BJ (cell line): ENCODE results near the gene TMEM204. TPM values are rescaled to one million over a fixed set of nuclear protein-coding genes. Genes with fewer than 3 reads are reported as not detected.

Experiments
- CTCF ChIA-PET: fragments of 350-600 bp; formaldehyde crosslinking; extraction: SDS; loops from one replicate; lab custom pipeline; 2021; ENCODE audit warnings: antibody characterized with exemption, inconsistent platforms; lab: Yijun Ruan, JAX
- POLR2A ChIA-PET: fragments of 300-600 bp; sonication (Branson Sonifier 250); formaldehyde crosslinking; extraction: SDS; loops from one replicate; lab custom pipeline; 2021; ENCODE audit warnings: antibody characterized with exemption; lab: Charles Lee
- DNase-seq: peaks from one replicate; pipeline ENCODE4 v3.0.0-alpha.2; 2011; ENCODE audit warnings: low read depth
- H3K27me3 ChIP-seq: 2 replicates; pipeline ENCODE4 v1.6.0; 2011; ENCODE audit warnings: low read length; ENCODE audit not compliant: control insufficient read depth, insufficient read depth
- H3K36me3 ChIP-seq: 2 replicates; pipeline ENCODE4 v1.5.1; 2011; ENCODE audit warnings: low read length; ENCODE audit not compliant: control insufficient read depth, insufficient read depth
- H3K4me3 ChIP-seq: 2 replicates; pipeline ENCODE4 v1.5.1; 2011; ENCODE audit warnings: low read depth, mild to moderate bottlenecking, control low read depth, low read length
- polyA plus RNA-seq: library from polyadenylated mRNA; depleted of rRNA; stranded (reverse); fragments of >200 nt; gene quantifications from 2 replicates; pipeline ENCODE4 v1.2.3, GENCODE V29; 2011
- TF ChIP-seq, protein P1 (sequence below): IDR thresholded peaks from 2 replicates; pipeline ENCODE4 v1.5.1; 2011; ENCODE audit warnings: low read depth, mild to moderate bottlenecking, control low read depth, inconsistent platforms, low read length, moderate library complexity; ENCODE audit not compliant: insufficient read depth

The TMEM204 gene
- polyA plus RNA-seq, 1 experiment = 81.9 TPM

DNA sequence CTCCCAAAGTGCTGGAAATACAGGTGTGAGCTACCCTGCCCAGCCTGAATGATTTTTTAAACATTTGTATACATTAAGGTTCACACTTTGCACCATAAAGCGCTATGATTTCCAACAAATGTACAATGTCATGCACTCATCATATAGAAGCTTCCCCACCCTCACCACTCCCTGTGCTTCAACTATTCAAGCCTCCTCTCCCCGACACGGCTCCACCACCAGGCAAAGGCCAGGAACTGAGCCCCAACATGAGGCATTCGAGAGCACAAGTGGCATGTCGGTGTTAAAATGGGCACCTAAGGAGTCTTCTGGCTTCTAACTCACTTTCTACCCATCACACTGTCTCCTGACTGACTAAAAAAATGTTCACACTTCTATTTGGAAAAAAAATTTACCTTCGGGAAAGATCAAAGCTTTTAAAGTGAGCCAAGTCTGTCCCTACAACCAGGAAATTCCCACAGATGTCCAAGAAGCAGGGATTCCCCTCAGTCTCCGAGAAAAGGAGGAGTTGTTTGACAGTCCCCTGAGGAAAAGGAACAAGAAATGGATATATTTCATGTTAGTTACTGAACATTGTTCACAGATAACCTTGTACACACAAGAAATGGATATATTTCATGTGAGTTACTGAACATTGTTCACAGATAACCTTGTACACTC is 37.7 kb downstream of the TMEM204 start:
- CTCF ChIA-PET = interaction anchor here (1.3 to 1.7 kb wide), 2 partner anchors 8 to 9 kb away, joined by 3 to 4 read pairs; no protein-coding TSS in a partner anchor
- POLR2A ChIA-PET = no interaction called here
- no peak overlapping the region for H3K4me3 ChIP-seq
- DNase-seq = no peak
- H3K36me3 ChIP-seq = peaks cover 2% of the 10 kb centered on the region
- H3K27me3 ChIP-seq = no peaks in the 10 kb centered on the region
- TF ChIP-seq, protein P1, sequence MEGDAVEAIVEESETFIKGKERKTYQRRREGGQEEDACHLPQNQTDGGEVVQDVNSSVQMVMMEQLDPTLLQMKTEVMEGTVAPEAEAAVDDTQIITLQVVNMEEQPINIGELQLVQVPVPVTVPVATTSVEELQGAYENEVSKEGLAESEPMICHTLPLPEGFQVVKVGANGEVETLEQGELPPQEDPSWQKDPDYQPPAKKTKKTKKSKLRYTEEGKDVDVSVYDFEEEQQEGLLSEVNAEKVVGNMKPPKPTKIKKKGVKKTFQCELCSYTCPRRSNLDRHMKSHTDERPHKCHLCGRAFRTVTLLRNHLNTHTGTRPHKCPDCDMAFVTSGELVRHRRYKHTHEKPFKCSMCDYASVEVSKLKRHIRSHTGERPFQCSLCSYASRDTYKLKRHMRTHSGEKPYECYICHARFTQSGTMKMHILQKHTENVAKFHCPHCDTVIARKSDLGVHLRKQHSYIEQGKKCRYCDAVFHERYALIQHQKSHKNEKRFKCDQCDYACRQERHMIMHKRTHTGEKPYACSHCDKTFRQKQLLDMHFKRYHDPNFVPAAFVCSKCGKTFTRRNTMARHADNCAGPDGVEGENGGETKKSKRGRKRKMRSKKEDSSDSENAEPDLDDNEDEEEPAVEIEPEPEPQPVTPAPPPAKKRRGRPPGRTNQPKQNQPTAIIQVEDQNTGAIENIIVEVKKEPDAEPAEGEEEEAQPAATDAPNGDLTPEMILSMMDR = no peak

DNA sequence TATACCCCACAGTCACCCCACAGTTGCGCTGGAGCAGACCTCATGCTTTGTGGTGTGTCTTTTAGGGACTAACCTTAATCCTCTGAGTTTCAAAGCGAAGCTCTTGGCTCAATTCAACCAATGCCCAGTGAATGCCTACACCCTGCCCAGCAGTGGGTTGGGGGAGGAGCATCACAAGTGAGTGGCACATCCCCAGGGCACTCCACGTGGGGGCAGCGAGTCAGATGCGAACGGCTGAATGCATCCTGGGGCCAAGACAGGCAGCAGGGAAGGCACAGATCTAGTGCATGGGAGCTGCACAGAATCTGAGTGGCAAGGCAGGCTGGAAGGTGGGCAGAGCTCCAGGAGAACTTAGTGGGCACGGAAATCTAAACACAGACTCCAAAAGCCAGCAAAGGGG is 39.2 kb downstream of the TMEM204 start:
- H3K36me3 ChIP-seq = peaks cover 2% of the 10 kb centered on the region
- no peak overlapping the region for H3K4me3 ChIP-seq
- TF ChIP-seq, protein P1 = no peak
- no peak for DNase-seq
- POLR2A ChIA-PET = no interaction called here
- CTCF ChIA-PET = interaction anchor here (1.2 to 1.7 kb wide), 3 partner anchors 9 to 79 kb away, joined by 3 to 4 read pairs (median 4); partner anchors contain the start of gene TELO2
- no peaks in the 10 kb centered on the region for H3K27me3 ChIP-seq

DNA sequence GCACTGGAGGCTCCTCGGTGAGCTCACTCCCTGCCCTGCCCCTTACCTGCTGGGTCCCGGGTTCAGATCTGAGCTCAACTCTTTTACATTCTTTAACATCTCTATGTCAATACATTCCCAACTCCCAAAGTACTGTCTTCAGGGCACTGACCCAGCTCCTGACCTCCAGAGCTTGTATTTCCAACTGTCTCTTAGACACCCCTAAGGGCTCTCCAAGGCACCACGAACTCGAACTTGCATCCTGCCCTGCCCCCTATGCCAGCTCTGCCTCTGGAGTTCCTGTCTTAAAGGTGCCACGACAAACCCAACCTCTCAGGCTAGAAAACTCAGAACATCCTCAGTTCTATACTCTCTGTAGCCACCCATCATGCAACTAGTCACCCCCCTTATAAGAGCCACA is 39.8 kb downstream of the TMEM204 start:
- POLR2A ChIA-PET = no interaction called here
- DNase-seq = no peak
- Histone ChIP-seq H3K27me3 (no peaks in the 10 kb centered on the region), H3K36me3 (peaks cover 3% of the 10 kb centered on the region), H3K4me3 (no peak overlapping the region)
- TF ChIP-seq, protein P1 = no peak
- CTCF ChIA-PET = interaction anchor here (1.2 to 1.3 kb wide), 2 partner anchors 19 to 80 kb away, joined by 3 to 4 read pairs; partner anchors contain the start of gene TELO2

DNA sequence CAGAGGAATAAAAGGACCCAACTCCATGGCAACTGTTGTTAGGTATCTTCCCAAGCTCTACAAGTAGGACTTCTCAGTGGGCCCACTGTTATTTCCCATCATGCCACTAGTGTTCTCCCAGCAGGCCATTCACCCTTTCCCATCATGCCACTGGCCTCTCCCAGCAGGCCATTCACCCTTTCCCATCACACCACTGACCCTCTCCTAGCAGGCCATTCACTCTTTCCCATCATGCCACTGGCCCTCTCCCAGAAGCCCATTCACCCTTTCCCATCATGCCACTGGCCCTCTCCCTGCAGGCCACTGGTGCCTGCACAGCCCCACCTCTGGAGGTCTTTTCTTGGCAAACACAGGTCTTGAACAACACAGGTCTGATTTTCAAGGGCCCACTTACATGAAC is 42.1 kb downstream of the TMEM204 start:
- ChIA-PET CTCF (interaction anchor here (1.3 to 1.7 kb wide), 2 partner anchors 13 to 81 kb away, joined by 3 to 4 read pairs; no protein-coding TSS in a partner anchor), POLR2A (no interaction called here)
- TF ChIP-seq, protein P1 = no peak
- H3K36me3 ChIP-seq = peaks cover 5% of the 10 kb centered on the region
- H3K27me3 ChIP-seq = no peaks in the 10 kb centered on the region
- no peak for DNase-seq
- no peak overlapping the region for H3K4me3 ChIP-seq

DNA sequence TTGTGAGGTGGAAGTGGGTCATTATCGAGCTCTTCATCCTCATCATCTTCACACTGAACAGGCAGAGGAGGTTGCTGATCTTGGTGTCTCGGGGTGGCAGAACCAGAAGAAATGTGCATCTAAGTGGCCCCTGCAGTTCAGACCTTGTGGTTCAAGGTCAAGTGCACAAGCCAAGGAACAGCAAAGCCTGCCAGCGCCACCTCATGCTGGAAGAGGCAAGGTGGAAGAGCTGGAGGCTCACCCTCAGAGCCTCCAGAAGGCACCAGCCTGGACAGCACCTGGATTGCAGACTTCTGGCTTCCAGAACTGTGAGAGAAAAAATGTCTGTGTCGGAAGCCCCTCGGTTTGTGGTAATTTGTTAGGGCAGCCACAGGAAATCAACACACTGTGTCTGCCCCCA is 45.7 kb downstream of the TMEM204 start:
- DNase-seq = no peak
- Histone ChIP-seq H3K36me3 (peaks cover 19% of the 10 kb centered on the region), H3K27me3 (no peaks in the 10 kb centered on the region), H3K4me3 (no peak overlapping the region)
- TF ChIP-seq, protein P1 = no peak
- ChIA-PET POLR2A (no interaction called here), CTCF (no interaction called here)
